Hematopoietic multipotent progenitor cell treated with erythropoietin and hydrocortisone succinate and interleukin-3 and kit ligand, for 4 days (in vitro differentiated cells): Measurements from ENCODE around the gene FGD2.
A peak's percentile ranks its signal among the peaks of the same experiment; 100 is the strongest.

ENCODE experiments used
- DNase-seq: peaks from one replicate; pipeline ENCODE4 v3.0.0-alpha.2; 2015

Gene FGD2

GRCh38 chr6:36997811-36998722 lies 7.4 kb upstream of the FGD2 start:
- no peak for DNase-seq

GRCh38 chr6:36998723-36999038 lies 6.8 kb upstream of the FGD2 start:
- no peak for DNase-seq

GRCh38 chr6:36999061-36999750 lies 6.2 kb upstream of the FGD2 start:
- no peak for DNase-seq

GRCh38 chr6:36999751-37000125 lies 5.7 kb upstream of the FGD2 start:
- no peak for DNase-seq

GRCh38 chr6:37004044-37004980 lies 1.1 kb upstream of the FGD2 start:
- no peak for DNase-seq

GRCh38 chr6:37005827-37006567 lies 542 bp downstream of the FGD2 start:
- DNase-seq: no peak

- no peak for DNase-seq
Observed at GRCh38 chr6:37006793-37007339, 1.4 kb downstream of the FGD2 start.

- peak; percentile 53 for DNase-seq
Observed at GRCh38 chr6:37007340-37008043, 2.0 kb downstream of the FGD2 start.

- DNase-seq: no peak
Observed at GRCh38 chr6:37008484-37009465, 3.3 kb downstream of the FGD2 start.

GRCh38 chr6:37010402-37010892 lies 5.0 kb downstream of the FGD2 start:
- no peak for DNase-seq

- DNase-seq: no peak
Observed at GRCh38 chr6:37011656-37012378, 6.4 kb downstream of the FGD2 start.

- DNase-seq: no peak
Observed at GRCh38 chr6:37013516-37014491, 8.3 kb downstream of the FGD2 start.

- no peak for DNase-seq
Observed at GRCh38 chr6:37014667-37015066, 9.2 kb downstream of the FGD2 start.

- no peak for DNase-seq
Observed at GRCh38 chr6:37015532-37015931, 10.1 kb downstream of the FGD2 start.

GRCh38 chr6:37016995-37017394 lies 11.5 kb downstream of the FGD2 start:
- no peak for DNase-seq

- no peak for DNase-seq
Observed at GRCh38 chr6:37017606-37018197, 12.2 kb downstream of the FGD2 start.

GRCh38 chr6:37018198-37019064 lies 13.0 kb downstream of the FGD2 start:
- DNase-seq: peak; percentile 96
